ENCODE data around the gene SSC4D. TPM values are rescaled to one million over a fixed set of nuclear protein-coding genes. Genes with fewer than 3 reads are reported as not detected.

The SSC4D gene
- total and polyA plus RNA-seq, 9 of the 15 experiments (the other 6 are each of a cell fraction or from before 2014, with no cell fraction given) = 0.06 to 1.1 (median 0.85) TPM; not detected in 1

- TF ChIP-seq HMG20A (CRISPR knock-in tag; conservative IDR thresholded peaks at IDR 0.05) = no peak
- TF ChIP-seq REST (IDR thresholded peaks at IDR 0.05; ENCODE audit: borderline replicate concordance) = 0 out of 2 replicates have a peak, but pooled peaks have one; percentile 4
- TF ChIP-seq REST (CRISPR knock-in tag; IDR thresholded peaks at IDR 0.05; ENCODE audit: low read depth) = no peak
- TF ChIP-seq ZNF217 (CRISPR knock-in tag; IDR thresholded peaks at IDR 0.05) = no peak
- TF ChIP-seq CSDE1 (IDR thresholded peaks at IDR 0.05) = peak in 1 of 2 experiments; percentile 73; a peak in 2 of 4 replicates
- TF ChIP-seq PBX2 (CRISPR knock-in tag; IDR thresholded peaks at IDR 0.05; ENCODE audit: low read depth) = no peak
- TF ChIP-seq PBX2 (tag; conservative IDR thresholded peaks at IDR 0.05; ENCODE audit: low read depth) = no peak
- no peak for TF ChIP-seq ZKSCAN3 (CRISPR knock-in tag; IDR thresholded peaks at IDR 0.05)
- no peak for TF ChIP-seq ZNF764 (CRISPR knock-in tag; IDR thresholded peaks at IDR 0.05; ENCODE audit: low read depth)
- TF ChIP-seq HDAC3 (IDR thresholded peaks at IDR 0.05; ENCODE audit: borderline replicate concordance, partially characterized antibody) = no peak
- TF ChIP-seq FOXJ2 (tag; IDR thresholded peaks at IDR 0.05) = peak; percentile 70; the same call in 1 of the 2 replicates
- TF ChIP-seq CLOCK (CRISPR knock-in tag; IDR thresholded peaks at IDR 0.05; ENCODE audit: borderline replicate concordance) = no peak
- TF ChIP-seq ZNF444 (CRISPR knock-in tag; IDR thresholded peaks at IDR 0.05) = no peak
Measured at GRCh38 chr7:76395965-76396726, 13.4 kb downstream of the SSC4D start (continued).

All from K562 (cell line).